GM18870 (cell line): ENCODE results near the gene NFKBIB.

ENCODE experiments used
- ATAC-seq: cut with Tn5 transposase; IDR thresholded peaks from one replicate; pipeline ENCODE4 v1.9.1; 2021; ENCODE audit warnings: moderate library complexity; ENCODE audit not compliant: unreplicated experiment

The NFKBIB gene

DNA sequence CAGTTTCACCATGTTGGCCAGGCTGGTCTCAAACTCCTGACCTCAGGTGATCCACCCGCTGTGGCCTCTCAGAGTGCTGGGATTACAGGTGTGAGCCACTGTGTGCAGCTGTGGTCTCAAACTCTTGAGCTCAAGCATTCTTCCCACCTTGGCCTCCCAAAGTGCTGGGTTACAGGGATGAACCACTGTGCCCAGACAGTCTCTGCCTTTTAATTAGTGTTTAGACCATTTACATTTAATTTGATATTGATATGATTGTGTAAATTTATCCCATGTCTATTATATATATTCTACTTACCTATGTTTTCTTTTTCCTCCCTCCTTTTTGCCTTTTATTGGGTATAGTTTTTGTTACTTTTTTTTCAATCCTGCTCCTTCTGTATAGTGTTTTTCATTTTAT lies 1.9 kb downstream of the NFKBIB start:
- ATAC-seq = no peak

DNA sequence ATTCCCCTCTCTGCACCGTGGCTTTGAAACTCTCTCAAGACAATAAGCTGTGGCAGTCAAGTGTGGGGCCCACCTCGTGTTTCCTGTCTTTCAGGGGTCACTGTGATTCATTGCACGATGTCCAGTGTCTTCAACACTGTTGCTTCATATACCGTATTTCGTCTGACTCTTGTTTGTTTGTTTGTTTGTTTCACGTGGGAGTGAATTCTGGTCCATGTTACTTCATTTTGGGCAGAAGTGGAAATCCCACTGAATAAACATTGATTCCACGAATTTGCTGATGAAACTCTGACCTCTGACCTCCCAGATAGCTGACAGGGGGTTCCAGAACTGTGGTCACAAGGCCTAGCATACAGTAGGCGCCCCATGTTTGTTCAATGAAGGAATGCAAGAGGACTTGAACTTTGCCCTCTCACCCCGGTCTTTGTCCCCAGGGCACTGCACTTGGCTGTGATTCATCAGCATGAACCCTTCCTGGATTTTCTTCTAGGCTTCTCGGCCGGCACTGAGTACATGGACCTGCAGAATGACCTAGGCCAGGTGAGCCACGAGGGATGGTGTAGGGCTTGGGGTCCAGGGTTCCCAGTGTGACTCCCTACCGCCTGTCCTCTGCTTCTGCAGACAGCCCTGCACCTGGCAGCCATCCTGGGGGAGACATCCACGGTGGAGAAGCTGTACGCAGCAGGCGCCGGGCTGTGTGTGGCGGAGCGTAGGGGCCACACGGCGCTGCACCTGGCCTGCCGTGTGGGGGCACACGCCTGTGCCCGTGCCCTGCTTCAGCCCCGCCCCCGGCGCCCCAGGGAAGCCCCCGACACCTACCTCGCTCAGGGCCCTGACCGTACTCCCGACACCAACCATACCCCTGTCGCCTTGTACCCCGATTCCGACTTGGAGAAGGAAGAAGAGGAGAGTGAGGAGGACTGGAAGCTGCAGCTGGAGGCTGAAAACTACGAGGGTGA lies 5.1 kb downstream of the NFKBIB start:
- no peak for ATAC-seq

DNA sequence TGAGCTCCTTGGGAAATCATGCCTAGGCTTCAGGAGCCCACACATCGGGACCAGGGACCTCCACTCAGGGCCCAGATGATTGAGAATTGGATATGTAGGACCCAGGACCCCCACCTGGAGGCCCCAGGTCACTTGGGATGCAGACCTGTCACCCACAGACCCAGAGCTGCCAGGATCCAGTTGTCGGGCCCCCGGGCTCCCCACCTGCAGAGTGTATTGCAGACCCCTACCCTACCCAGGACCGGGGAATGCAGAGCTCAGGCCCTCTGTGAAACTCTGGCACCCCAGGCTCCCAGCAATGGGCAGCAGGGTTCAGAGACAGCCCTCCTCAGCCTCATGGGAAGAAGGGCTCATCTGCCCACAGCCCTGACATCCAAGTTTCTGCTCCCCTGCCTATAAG lies 5.9 kb downstream of the NFKBIB start:
- ATAC-seq = no peak

DNA sequence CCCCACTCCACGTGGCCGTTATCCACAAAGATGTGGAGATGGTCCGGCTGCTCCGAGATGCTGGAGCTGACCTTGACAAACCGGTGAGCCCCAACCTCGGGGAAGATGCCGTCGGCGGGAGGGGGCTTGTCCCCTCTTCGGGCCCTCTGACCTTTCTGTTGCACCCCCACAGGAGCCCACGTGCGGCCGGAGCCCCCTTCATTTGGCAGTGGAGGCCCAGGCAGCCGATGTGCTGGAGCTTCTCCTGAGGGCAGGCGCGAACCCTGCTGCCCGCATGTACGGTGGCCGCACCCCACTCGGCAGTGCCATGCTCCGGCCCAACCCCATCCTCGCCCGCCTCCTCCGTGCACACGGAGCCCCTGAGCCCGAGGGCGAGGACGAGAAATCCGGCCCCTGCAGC lies 7.5 kb downstream of the NFKBIB start:
- ATAC-seq = no peak

GRCh38 chr19:38907670-38908069 lies 7.9 kb downstream of the NFKBIB start:
- ATAC-seq = no peak

- ATAC-seq = no peak
These were observed 9.1 kb downstream of the NFKBIB start for GRCh38 chr19:38908911-38909310.

DNA sequence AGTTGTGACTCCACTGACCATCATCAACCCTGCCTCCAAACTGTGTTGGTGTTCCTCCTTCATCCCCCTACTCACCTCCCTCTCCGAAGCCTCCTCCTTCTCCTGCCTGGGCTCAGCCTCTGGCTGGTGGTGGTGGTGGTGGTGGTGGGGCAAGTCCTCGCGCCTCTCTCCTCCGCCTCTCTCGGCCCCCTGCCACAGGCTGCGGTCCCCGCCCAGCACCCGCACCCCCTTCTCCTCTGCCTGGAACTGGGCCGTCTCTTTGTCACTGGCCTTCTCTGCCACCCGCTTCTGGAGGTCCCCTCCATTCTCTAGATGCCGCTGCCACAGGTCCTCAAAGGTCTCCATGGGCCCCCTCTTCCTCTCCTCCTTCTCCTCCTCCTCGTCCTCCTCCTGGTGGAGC lies 10.7 kb downstream of the NFKBIB start:
- ATAC-seq = no peak

GRCh38 chr19:38911388-38912001 lies 11.7 kb downstream of the NFKBIB start:
- ATAC-seq = no peak

DNA sequence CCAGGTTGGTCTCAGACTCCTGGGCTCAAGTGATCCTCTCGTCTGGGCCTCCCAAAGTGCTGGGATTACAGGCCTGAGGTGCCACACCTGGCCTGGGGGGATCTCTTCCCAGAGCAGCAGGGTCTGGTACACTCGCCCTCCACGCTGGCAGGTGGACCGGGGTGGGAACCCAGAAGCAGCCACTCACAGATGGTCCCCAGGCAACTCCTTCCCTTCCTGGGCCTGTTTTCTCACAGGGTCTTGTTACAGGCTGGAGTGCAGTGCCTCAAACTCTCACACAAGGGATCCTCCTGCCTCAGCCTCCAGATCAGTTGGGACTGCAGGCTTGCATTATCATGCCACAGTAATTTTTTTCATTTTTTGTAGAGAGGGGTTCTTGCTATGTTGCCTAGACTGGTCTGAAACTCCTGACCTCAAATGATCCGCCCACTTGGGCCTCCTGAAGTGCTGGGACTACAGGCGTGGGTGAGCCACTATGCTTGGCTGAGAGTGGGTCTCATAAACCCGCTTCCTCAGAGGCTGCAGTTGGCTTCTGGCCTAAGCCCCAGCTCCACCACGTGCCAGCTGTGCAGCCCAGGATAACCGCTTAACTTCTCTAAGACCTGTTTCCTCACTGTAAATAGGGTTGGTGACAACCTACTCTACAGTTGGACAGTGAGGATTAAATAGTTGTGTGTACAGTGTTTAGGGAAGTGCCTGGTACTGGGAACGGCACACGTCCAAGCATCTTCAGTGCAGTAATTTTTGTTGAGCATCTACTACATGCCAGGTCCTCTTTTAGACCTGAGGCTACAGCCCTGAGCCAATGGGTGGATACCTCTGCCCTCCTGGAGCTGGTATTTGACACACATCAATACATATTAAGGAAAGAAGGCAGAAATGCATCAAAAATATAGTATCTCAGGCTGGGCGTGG lies 13.1 kb downstream of the NFKBIB start:
- no peak for ATAC-seq

DNA sequence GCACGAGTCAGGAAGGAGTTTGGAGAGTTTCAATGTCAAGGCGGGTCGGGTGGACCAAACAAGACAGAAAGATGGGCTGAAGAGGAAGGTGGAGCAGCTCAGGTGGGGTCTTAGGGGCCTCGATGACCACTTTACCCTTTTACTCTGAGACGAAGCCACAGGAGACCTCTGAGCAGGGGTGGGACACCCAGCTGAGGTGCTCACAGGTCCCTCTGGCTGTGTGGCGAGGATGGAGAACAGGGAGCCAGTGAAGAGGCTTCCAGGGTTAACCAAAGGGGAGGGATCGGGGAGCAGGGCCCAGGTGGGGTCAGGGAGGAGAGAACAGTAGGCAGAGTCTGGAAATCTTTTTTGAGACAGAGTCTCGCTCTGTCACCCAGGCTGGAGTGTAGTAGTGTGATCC lies 14.2 kb downstream of the NFKBIB start:
- ATAC-seq = no peak

DNA sequence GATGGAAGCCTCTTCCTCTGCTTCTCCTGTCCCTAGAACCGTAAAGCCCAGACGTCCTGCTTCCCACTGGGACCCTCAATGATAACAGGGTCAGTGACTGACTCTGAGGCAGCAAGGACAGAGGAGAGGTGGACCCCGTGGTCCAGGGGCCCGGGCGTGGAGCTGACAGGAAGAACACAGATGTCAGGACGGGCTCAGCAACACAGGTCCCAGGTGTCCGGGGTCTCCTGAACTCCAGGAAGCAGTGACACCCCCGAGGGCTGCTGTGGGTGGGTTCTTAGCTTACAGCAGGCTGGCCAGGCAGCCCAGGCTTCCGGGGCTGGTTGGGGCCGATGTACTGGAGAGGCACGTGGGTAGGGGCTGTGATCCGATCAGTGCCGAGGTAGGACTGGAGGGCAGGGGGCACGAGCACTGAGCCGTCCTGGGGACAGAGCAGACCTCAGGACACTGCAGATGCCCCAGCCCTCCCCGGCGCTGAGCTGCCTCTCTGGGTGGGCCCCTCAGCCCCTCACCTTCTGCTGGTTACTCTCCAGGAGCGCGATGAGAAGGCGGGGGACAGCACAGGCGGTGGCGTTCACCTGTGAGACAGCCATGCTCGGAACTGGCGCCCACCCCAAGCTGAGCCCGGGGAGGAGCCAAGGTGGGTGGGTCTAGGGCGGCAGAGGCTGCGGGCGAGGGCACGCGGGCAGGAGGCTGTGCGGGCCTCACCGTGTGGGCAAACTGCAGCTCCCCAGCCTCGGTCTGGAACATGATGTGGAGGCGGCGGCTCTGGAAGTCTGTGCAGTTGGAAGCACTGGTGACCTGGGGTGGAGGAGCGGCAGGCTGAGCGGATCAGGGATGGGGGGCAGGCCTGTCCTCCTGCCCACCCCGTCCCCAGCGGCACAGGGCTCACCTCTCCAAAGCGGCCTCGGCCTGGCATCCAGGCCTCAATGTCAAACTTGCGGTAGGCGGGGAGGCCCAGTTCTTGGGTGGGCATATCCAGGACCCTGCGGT lies 15.9 kb downstream of the NFKBIB start:
- ATAC-seq = no peak

DNA sequence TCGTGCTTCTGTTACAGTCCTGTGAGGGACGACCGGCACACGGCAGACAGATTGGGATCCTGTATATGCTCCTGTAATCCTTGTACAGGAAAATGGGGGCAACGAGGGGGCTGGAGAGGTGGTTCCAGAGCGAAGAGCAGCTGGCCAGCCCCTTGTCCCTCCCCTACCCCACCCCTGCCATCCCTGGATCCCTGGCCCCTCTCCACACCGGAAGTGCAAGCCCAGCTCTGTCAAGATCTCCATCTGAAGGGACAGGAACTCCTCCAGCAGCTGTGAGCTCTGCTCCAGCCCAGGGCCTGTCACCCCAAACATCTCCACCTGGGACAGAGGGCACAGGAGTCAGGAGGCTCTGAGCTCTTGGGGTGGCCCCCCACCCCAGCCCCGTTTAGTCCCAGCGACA lies 17.7 kb downstream of the NFKBIB start:
- ATAC-seq = no peak

DNA sequence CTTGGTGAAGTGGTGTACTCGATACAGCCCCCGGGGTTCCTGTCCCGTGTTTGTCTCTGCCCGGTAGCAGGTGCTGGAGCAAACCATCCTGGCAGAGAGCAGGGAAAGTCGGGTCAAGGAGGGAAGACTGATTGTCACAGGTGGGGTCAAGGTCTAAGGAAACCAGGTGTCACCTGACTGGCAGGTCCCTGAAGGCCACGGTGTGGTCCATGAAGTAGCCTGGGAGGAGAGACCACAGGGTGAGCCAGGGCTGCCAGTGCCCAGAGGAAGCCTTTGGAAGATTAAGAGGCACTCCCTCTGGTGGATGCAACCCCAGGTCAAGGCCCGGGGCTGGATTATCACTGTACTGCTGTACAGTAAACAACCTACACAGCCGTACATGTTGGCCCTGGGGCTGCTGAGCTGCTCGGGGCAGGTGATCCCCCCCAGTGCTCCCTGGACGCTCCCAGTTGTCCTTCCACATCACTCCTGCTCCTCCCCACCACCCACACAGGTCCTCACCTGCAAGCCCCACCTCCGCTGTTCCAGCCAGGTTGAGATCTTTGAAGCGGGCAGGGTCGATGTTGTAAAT lies 18.2 kb downstream of the NFKBIB start:
- ATAC-seq = no peak

DNA sequence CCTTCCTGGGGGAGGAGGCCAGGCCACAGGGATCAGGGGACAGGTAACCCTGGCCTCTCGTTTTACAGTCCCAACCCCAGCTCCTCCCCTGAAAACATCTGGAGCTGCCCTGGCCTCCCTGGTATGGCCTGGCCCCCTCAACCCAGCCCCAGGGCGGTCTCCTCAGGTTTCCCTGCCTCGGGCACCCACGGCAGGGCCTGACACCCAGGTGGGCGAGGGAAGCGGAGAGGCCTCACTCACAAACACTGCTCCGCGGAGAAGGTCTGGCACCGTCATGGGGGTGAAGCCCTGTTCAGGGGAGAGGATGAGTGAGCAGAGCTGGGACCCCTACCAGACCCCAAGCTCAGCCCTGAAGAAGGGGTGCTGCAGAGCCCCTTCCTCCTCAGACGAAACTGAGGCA lies 18.8 kb downstream of the NFKBIB start:
- ATAC-seq = no peak

- ATAC-seq = no peak
These were observed 20.2 kb downstream of the NFKBIB start for GRCh38 chr19:38919837-38920601.

DNA sequence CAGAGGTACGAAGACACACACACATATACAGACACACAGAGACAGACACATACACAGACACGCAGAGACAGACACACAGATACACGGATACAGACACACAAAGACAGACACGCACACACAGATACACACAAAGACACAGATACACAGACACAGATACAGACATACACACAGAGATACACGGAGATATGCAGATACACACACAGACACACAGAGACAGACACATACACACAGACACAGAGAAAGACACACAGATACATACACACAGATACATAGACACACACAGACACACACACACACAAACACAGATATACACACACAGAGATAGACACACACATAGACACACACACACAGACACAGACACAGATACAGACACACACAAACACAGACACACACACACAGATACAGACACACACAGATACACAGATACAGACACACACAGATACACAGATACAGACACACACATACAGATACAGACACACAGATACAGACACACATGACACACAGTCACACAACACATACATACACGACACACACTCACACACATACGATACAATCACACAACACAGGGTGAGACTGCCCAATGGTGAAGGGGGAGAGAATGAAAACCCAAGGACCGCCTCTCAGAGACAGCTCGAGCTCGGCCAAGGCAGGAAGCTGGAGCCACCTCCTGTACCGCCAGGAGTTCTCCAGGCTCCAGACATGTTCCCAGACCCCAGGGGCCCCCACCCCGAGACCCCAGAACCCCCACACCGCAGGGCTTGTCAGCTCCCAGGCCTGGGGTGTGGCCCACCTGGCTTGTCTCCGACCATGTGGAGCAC lies 21.0 kb downstream of the NFKBIB start:
- ATAC-seq = no peak

GRCh38 chr19:38921420-38922274 lies 21.9 kb downstream of the NFKBIB start:
- ATAC-seq = no peak
